ENCODE measurements around the gene SMS.

- TF ChIP-seq CTCF (IDR thresholded peaks at IDR 0.05; ENCODE audit: low read length) = no peak
- TF ChIP-seq EZH2 (optimal IDR thresholded peaks at IDR 0.05; ENCODE audit: low read depth, low read length) = no peak
Measured at GRCh38 chrX:22004866-22005265, 64.4 kb downstream of the SMS start.
